AG04450 (cell line): Measurements from ENCODE around the gene ANXA2. TPM values are rescaled to one million over a fixed set of nuclear protein-coding genes. Genes with fewer than 3 reads are reported as not detected.
A peak's percentile ranks its signal among the peaks of the same experiment; 100 is the strongest.

Source experiments
- CTCF ChIA-PET: fragments of 300-600, 350-600 bp; formaldehyde crosslinking; extraction: SDS; loops from one replicate; lab custom pipeline; 2022; ENCODE audit warnings: antibody characterized with exemption, inconsistent platforms; lab: Charles Lee
- POLR2A ChIA-PET: fragments of 350-600 bp; formaldehyde crosslinking; extraction: SDS; loops from one replicate; lab custom pipeline; 2021; ENCODE audit warnings: antibody characterized with exemption, inconsistent platforms; lab: Yijun Ruan, JAX
- DNase-seq: peaks from one replicate; pipeline ENCODE4 v3.0.0-alpha.2; 2011; ENCODE audit warnings: low read depth, low spot score
- H3K27ac ChIP-seq: one replicate; pipeline ENCODE4 v1.5.1; 2012; ENCODE audit warnings: low read depth, low read length, control low read depth
- H3K27me3 ChIP-seq: one replicate; pipeline ENCODE4 v1.6.0; 2012; ENCODE audit warnings: low read length; ENCODE audit not compliant: control insufficient read depth, insufficient read depth
- H3K4me3 ChIP-seq: 2 replicates; pipeline ENCODE4 v1.5.1; 2011; ENCODE audit warnings: mild to moderate bottlenecking, low read depth, low read length, control low read depth
- H3K9me3 ChIP-seq: 2 replicates; pipeline ENCODE4 v1.5.1; 2012; ENCODE audit warnings: low read length; ENCODE audit not compliant: control insufficient read depth, insufficient read depth
- polyA plus RNA-seq: library from polyadenylated mRNA; depleted of rRNA; stranded (reverse); fragments of >200 nt; gene quantifications from 2 replicates; pipeline ENCODE4 v1.2.3, GENCODE V29; 2011
- TF ChIP-seq, protein P1 (sequence below): IDR thresholded peaks from 2 replicates; pipeline ENCODE4 v1.5.1; 2011; ENCODE audit warnings: low read depth, low read length, control low read depth, inconsistent platforms

Gene ANXA2
- polyA plus RNA-seq, 1 experiment: 4,537 TPM

DNA sequence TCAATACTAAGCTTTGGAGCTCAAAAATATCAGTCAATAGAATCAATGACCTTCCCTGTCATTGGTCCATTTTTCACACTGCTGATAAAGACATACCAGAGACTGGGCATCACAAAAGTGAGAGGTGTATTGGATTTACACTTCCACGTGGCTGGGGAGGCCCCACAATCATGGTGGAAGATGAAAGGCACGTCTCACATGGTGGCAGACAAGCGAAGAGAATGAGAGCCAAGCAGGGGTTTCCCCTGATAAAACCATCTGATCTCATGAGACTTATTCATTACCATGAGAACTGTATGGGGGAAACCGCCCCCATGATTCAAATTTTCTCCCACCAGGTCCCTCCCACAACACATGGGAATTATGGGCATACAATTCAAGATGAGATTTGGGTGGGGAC, 81.9 kb downstream of the ANXA2 start:
- TF ChIP-seq, protein P1, sequence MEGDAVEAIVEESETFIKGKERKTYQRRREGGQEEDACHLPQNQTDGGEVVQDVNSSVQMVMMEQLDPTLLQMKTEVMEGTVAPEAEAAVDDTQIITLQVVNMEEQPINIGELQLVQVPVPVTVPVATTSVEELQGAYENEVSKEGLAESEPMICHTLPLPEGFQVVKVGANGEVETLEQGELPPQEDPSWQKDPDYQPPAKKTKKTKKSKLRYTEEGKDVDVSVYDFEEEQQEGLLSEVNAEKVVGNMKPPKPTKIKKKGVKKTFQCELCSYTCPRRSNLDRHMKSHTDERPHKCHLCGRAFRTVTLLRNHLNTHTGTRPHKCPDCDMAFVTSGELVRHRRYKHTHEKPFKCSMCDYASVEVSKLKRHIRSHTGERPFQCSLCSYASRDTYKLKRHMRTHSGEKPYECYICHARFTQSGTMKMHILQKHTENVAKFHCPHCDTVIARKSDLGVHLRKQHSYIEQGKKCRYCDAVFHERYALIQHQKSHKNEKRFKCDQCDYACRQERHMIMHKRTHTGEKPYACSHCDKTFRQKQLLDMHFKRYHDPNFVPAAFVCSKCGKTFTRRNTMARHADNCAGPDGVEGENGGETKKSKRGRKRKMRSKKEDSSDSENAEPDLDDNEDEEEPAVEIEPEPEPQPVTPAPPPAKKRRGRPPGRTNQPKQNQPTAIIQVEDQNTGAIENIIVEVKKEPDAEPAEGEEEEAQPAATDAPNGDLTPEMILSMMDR: no peak
- ChIA-PET POLR2A (no interaction called here), CTCF (interaction anchor here (1.6 to 2.7 kb wide), 2 partner anchors 11 to 13 kb away, joined by 6 to 20 read pairs; no protein-coding TSS in a partner anchor)

DNA sequence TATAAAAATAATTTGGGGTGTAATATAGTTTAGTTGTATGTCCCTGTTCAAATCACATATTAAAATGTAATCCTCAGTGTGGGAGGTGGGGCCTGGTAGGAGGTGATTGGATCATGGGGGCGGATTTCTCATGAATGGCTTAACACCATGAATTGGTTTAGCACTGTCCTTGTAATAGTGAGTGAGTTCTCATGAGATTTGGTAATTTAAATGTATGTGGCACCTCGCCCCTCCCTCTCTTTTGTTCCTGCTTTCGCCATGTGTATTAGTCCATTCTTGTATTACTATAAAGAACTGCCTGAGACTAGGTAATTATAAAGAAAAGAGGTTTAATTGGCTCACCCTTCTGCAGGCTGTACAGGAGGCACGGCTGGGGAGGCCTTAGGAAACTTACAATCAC, 83.9 kb downstream of the ANXA2 start:
- TF ChIP-seq, protein P1: no peak
- Histone ChIP-seq H3K4me3 (no peak overlapping the region), H3K27me3 (peaks cover 6% of the 10 kb centered on the region), H3K27ac (no peak overlapping the region), H3K9me3 (no peaks in the 10 kb centered on the region)
- CTCF ChIA-PET: interaction anchor here (1.8 kb wide), 1 partner anchor 13 kb away, joined by 12 read pairs; no protein-coding TSS in a partner anchor
- DNase-seq: no peak
- POLR2A ChIA-PET: no interaction called here

More for the DNA sequence above, 81.9 kb downstream of the ANXA2 start:
- Histone ChIP-seq H3K27ac (no peak overlapping the region), H3K4me3 (no peak overlapping the region), H3K27me3 (peaks cover 10% of the 10 kb centered on the region), H3K9me3 (no peaks in the 10 kb centered on the region)
- DNase-seq: no peak

DNA sequence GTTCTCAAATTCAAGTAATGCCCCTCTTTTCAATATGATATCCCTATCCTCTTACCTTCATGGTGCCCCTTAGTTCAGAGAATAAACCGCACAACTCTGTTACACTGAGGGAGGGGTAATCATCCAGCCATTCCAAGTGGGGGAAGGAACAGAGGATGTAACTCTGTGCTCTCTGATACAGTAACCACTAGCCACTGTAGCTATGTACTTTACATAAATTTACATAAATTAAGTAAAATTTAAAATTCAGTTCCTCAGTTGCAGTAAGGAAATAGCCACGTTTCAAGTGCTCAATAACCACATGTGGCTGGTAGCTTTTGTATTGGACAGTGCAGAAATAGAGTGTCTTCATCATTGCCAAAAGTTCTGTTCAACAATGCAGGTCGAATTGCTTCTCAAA, 90.8 kb downstream of the ANXA2 start:
- ChIA-PET CTCF (no interaction called here), POLR2A (no interaction called here)
- no peak overlapping the region for H3K4me3 ChIP-seq
- no peak for DNase-seq
- no peak overlapping the region for H3K27ac ChIP-seq
- TF ChIP-seq, protein P1: no peak
- H3K27me3 ChIP-seq: peaks cover 2% of the 10 kb centered on the region
- no peaks in the 10 kb centered on the region for H3K9me3 ChIP-seq

DNA sequence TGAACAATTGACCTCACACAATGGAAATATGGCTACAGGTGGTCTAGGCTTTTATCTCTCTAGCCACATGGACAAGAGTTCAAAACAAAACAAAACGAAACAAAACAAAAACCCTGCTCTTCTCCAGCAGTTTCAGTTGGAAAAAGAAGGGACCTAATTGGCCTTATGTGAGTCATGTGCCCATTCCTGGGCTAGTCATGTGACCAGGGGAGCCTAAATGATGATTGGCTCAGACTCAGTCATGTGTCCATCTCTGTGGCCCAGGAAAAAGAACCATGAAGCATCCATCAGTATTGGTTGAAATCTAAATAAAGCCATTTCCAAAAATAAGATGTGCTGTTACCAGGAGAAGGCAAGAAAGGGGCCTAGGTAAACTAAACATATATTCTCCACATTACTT, 96.8 kb downstream of the ANXA2 start:
- no peak for DNase-seq
- TF ChIP-seq, protein P1: no peak
- no peaks in the 10 kb centered on the region for H3K9me3 ChIP-seq
- H3K27me3 ChIP-seq: no peaks in the 10 kb centered on the region
- ChIA-PET POLR2A (no interaction called here), CTCF (interaction anchor here (0.9 to 2.0 kb wide), 2 partner anchors 121 to 609 kb away, joined by 4 to 6 read pairs; no protein-coding TSS in a partner anchor)
- no peak overlapping the region for H3K27ac ChIP-seq
- H3K4me3 ChIP-seq: no peak overlapping the region

DNA sequence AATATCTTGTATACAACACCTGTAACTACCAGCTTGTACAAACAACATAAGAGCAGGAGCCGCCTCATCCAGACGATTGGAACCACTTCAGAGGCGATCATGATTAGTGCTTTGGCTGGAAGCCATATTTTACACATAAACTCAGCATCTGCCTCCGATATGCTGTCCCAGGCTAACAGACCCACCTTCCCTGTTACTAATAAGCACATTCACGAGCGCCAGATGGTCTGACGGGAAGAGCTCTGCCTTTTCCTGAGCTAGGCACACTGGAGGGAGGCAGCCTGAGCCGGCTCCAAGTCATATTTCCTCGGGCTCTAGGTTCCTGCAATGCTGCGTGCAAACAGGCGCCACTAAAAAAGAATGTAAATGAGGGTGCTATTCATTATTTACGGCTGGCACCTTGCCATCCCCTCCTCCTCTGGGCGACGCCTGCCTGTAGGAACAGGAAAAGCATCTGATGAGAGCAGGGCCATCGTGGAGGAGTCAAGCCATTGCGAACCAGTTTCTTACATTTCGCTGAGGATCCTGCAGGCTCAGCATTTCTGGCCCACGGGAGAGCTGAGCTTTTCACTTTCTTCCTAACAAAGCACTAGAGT, 98.2 kb downstream of the ANXA2 start:
- no peak for DNase-seq
- CTCF ChIA-PET: interaction anchor here (2.0 kb wide), 1 partner anchor 608 kb away, joined by 6 read pairs; no protein-coding TSS in a partner anchor

More for the DNA sequence above, 98.2 kb downstream of the ANXA2 start:
- TF ChIP-seq, protein P1: peak; percentile 24
- Histone ChIP-seq H3K4me3 (no peak overlapping the region), H3K27me3 (no peaks in the 10 kb centered on the region), H3K9me3 (no peaks in the 10 kb centered on the region), H3K27ac (no peak overlapping the region)
- POLR2A ChIA-PET: no interaction called here
